DMS153 (cell line): ENCODE measurements around the gene GPC5.
A peak's percentile ranks its signal among the peaks of the same experiment; 100 is the strongest.

ENCODE experiments used
- DNase-seq: peaks from one replicate; lab custom pipeline; 2025; lab: John Stamatoyannopoulos, UW

The GPC5 gene

GRCh38 chr13:92387245-92387644 is 988.8 kb downstream of the GPC5 start:
- DNase-seq = no peak

GRCh38 chr13:92390217-92390616 is 991.8 kb downstream of the GPC5 start:
- DNase-seq = peak; percentile 99

GRCh38 chr13:92403606-92404005 is 1005.2 kb downstream of the GPC5 start:
- DNase-seq = no peak

GRCh38 chr13:92407858-92408257 is 1009.4 kb downstream of the GPC5 start:
- DNase-seq = no peak

GRCh38 chr13:92412481-92412880 is 1014.1 kb downstream of the GPC5 start:
- DNase-seq = no peak

- no peak for DNase-seq
Observed at GRCh38 chr13:92412996-92413395, 1014.6 kb downstream of the GPC5 start.

- DNase-seq = no peak
Observed at GRCh38 chr13:92413452-92413851, 1015.0 kb downstream of the GPC5 start.

- no peak for DNase-seq
Observed at GRCh38 chr13:92414851-92415250, 1016.4 kb downstream of the GPC5 start.

- DNase-seq = no peak
Observed at GRCh38 chr13:92415781-92416180, 1017.4 kb downstream of the GPC5 start.

- DNase-seq = no peak
Observed at GRCh38 chr13:92418818-92419412, 1020.5 kb downstream of the GPC5 start.

- DNase-seq = no peak
Observed at GRCh38 chr13:92429231-92429630, 1030.8 kb downstream of the GPC5 start.

GRCh38 chr13:92433386-92433785 is 1035.0 kb downstream of the GPC5 start:
- DNase-seq = no peak

GRCh38 chr13:92433963-92434362 is 1035.5 kb downstream of the GPC5 start:
- no peak for DNase-seq

GRCh38 chr13:92436924-92437323 is 1038.5 kb downstream of the GPC5 start:
- no peak for DNase-seq

- no peak for DNase-seq
Observed at GRCh38 chr13:92444244-92444643, 1045.8 kb downstream of the GPC5 start.

GRCh38 chr13:92451060-92451459 is 1052.6 kb downstream of the GPC5 start:
- DNase-seq = no peak

- DNase-seq = no peak
Observed at GRCh38 chr13:92452840-92453239, 1054.4 kb downstream of the GPC5 start.

- no peak for DNase-seq
Observed at GRCh38 chr13:92459306-92459705, 1060.9 kb downstream of the GPC5 start.

GRCh38 chr13:92460479-92460878 is 1062.1 kb downstream of the GPC5 start:
- peak; percentile 28 for DNase-seq

- DNase-seq = no peak
Observed at GRCh38 chr13:92461402-92461801, 1063.0 kb downstream of the GPC5 start.

GRCh38 chr13:92461831-92462230 is 1063.4 kb downstream of the GPC5 start:
- no peak for DNase-seq

- DNase-seq = peak; percentile 94
Observed at GRCh38 chr13:92463134-92463533, 1064.7 kb downstream of the GPC5 start.

GRCh38 chr13:92473765-92474475 is 1075.5 kb downstream of the GPC5 start:
- no peak for DNase-seq

- no peak for DNase-seq
Observed at GRCh38 chr13:92480387-92480786, 1082.0 kb downstream of the GPC5 start.
